ES-I3 (cell line): Measurements from ENCODE around the gene SCN4B.
A peak's percentile ranks its signal among the peaks of the same experiment; 100 is the strongest.

Experiments used
- H3K36me3 ChIP-seq: 2 replicates; pipeline ENCODE4 v1.6.1; 2013; ENCODE audit warnings: mild to moderate bottlenecking, low read length, control low read depth, moderate library complexity; ENCODE audit not compliant: insufficient read depth
- H3K4me1 ChIP-seq: 2 replicates; pipeline ENCODE4 v1.6.1; 2013; ENCODE audit warnings: mild to moderate bottlenecking, control low read depth, low read length; ENCODE audit not compliant: insufficient read depth
- H3K9ac ChIP-seq: 2 replicates; pipeline ENCODE4 v1.6.1; 2013; ENCODE audit warnings: low read depth, mild to moderate bottlenecking, low read length, moderate library complexity
- H3K9me3 ChIP-seq: 2 replicates; pipeline ENCODE4 v1.6.1; 2013; ENCODE audit warnings: mild to moderate bottlenecking, low read length, moderate library complexity; ENCODE audit not compliant: control insufficient read depth, insufficient read depth

The SCN4B gene

GRCh38 chr11:118151431-118151830 lies 1.2 kb downstream of the SCN4B start:
- H3K4me1 ChIP-seq = peaks cover 27% of the 10 kb centered on the region
- no peak overlapping the region for H3K9ac ChIP-seq
- no peaks in the 10 kb centered on the region for H3K36me3 ChIP-seq
- H3K9me3 ChIP-seq = no peaks in the 10 kb centered on the region

- Histone ChIP-seq H3K9ac (no peak overlapping the region), H3K9me3 (no peaks in the 10 kb centered on the region), H3K36me3 (no peaks in the 10 kb centered on the region), H3K4me1 (peaks cover 14% of the 10 kb centered on the region)
These were observed 3.1 kb downstream of the SCN4B start for GRCh38 chr11:118149493-118149892.

GRCh38 chr11:118148856-118149255 lies 3.8 kb downstream of the SCN4B start:
- H3K36me3 ChIP-seq = no peaks in the 10 kb centered on the region
- H3K9ac ChIP-seq = no peak overlapping the region
- peaks cover 8% of the 10 kb centered on the region for H3K4me1 ChIP-seq
- H3K9me3 ChIP-seq = no peaks in the 10 kb centered on the region

GRCh38 chr11:118148240-118148639 lies 4.4 kb downstream of the SCN4B start:
- Histone ChIP-seq H3K9ac (no peak overlapping the region), H3K4me1 (peaks cover 6% of the 10 kb centered on the region), H3K9me3 (no peaks in the 10 kb centered on the region), H3K36me3 (no peaks in the 10 kb centered on the region)

- Histone ChIP-seq H3K36me3 (no peaks in the 10 kb centered on the region), H3K4me1 (peaks cover 6% of the 10 kb centered on the region), H3K9ac (no peak overlapping the region), H3K9me3 (no peaks in the 10 kb centered on the region)
These were observed 5.1 kb downstream of the SCN4B start for GRCh38 chr11:118147502-118147901.

GRCh38 chr11:118146554-118146953 lies 6.1 kb downstream of the SCN4B start:
- H3K9me3 ChIP-seq = no peaks in the 10 kb centered on the region
- H3K36me3 ChIP-seq = no peaks in the 10 kb centered on the region
- peak overlapping the region; percentile 61; the same call in 1 of the 2 replicates for H3K9ac ChIP-seq
- peaks cover 6% of the 10 kb centered on the region for H3K4me1 ChIP-seq

GRCh38 chr11:118145285-118146227 lies 7.1 kb downstream of the SCN4B start:
- Histone ChIP-seq H3K36me3 (no peaks in the 10 kb centered on the region), H3K9me3 (no peaks in the 10 kb centered on the region), H3K4me1 (peaks cover 6% of the 10 kb centered on the region), H3K9ac (peak overlapping the region; percentile 61; the same call in 1 of the 2 replicates)

- Histone ChIP-seq H3K4me1 (peaks cover 6% of the 10 kb centered on the region), H3K36me3 (no peaks in the 10 kb centered on the region), H3K9ac (no peak overlapping the region), H3K9me3 (no peaks in the 10 kb centered on the region)
These were observed 8.0 kb downstream of the SCN4B start for GRCh38 chr11:118144301-118145268.

GRCh38 chr11:118143661-118144185 lies 8.9 kb downstream of the SCN4B start:
- H3K9me3 ChIP-seq = no peaks in the 10 kb centered on the region
- peaks cover 9% of the 10 kb centered on the region for H3K4me1 ChIP-seq
- no peaks in the 10 kb centered on the region for H3K36me3 ChIP-seq
- H3K9ac ChIP-seq = no peak overlapping the region

GRCh38 chr11:118142809-118143208 lies 9.8 kb downstream of the SCN4B start:
- Histone ChIP-seq H3K36me3 (no peaks in the 10 kb centered on the region), H3K9me3 (no peaks in the 10 kb centered on the region), H3K4me1 (peaks cover 9% of the 10 kb centered on the region), H3K9ac (peak overlapping the region; percentile 3; the same call in 1 of the 2 replicates)

GRCh38 chr11:118142081-118142480 lies 10.5 kb downstream of the SCN4B start:
- H3K36me3 ChIP-seq = no peaks in the 10 kb centered on the region
- H3K9ac ChIP-seq = no peak overlapping the region
- H3K4me1 ChIP-seq = peaks cover 3% of the 10 kb centered on the region; the same call in 1 of the 2 replicates
- H3K9me3 ChIP-seq = no peaks in the 10 kb centered on the region

GRCh38 chr11:118139578-118139977 lies 13.0 kb downstream of the SCN4B start:
- no peaks in the 10 kb centered on the region for H3K9me3 ChIP-seq
- no peak overlapping the region for H3K9ac ChIP-seq
- peaks cover 3% of the 10 kb centered on the region; the same call in 1 of the 2 replicates for H3K4me1 ChIP-seq
- H3K36me3 ChIP-seq = no peaks in the 10 kb centered on the region

GRCh38 chr11:118138839-118139420 lies 13.7 kb downstream of the SCN4B start:
- no peaks in the 10 kb centered on the region for H3K9me3 ChIP-seq
- H3K36me3 ChIP-seq = no peaks in the 10 kb centered on the region
- H3K9ac ChIP-seq = no peak overlapping the region
- H3K4me1 ChIP-seq = peaks cover 3% of the 10 kb centered on the region; the same call in 1 of the 2 replicates

- Histone ChIP-seq H3K9ac (no peak overlapping the region), H3K4me1 (peaks cover 3% of the 10 kb centered on the region; the same call in 1 of the 2 replicates), H3K36me3 (no peaks in the 10 kb centered on the region), H3K9me3 (no peaks in the 10 kb centered on the region)
These were observed 15.8 kb downstream of the SCN4B start for GRCh38 chr11:118136801-118137200.
